Heart left ventricle (tissue), 13 donors: ENCODE data around the gene JADE1.

Experiments used
- POLR2A ChIP-seq, 2 donors: fragments of 450-650 bp; IDR thresholded peaks; one replicate each; pipeline ENCODE4 v1.6.1; 2017; ENCODE audit warnings: antibody characterized with exemption in 2 of 2, mild to moderate bottlenecking in 2 of 2, moderate library complexity in 2 of 2
- TF ChIP-seq, protein P1 (sequence below), 12 donors: fragments of 200-600 bp; sonication (generic) in 4 of 12; IDR thresholded peaks; one replicate each; pipeline versions ENCODE4 v1.5.0 to v1.8.0; 2018 to 2022; ENCODE audit warnings: antibody characterized with exemption in 12 of 12, mild to moderate bottlenecking in 5 of 12
- donor health status: ischemic (EF 13 %, LVEDD 7.1; RV severe dilation, severe dysfunction).
- donor health status: DM: no; HTN: yes; CAD: no.
- donor health status: DM: no; HTN: no; CAD: no.
- donor health status: ischemic (EF 25% LVEDD 6.9; RV normal size, moderate dysfunction).
- donor health status: ischemic (EF 25% LVEDD 5.7; RV mildly dilated, moderate dysfunction).
- donor health status: ischemic (EF 35%, LVEDD 5.7; RV mildly dilated, moderate dysfunction).
- donor health status: nonischemic (EF 11% LVEDD 7.7; RV severe dilation, severe dysfunction).
- donor health status: DM: yes; HTN: yes; CAD: no.
- donor health status: PGD.
- donor health status: ischemic (EF 29% LVEDD 5.4; RV normal size, mild dysfunction).
- donor health status: nonischemic (EF 23%, LVEDD 6.1; RV moderate dilation, normal function).

DNA sequence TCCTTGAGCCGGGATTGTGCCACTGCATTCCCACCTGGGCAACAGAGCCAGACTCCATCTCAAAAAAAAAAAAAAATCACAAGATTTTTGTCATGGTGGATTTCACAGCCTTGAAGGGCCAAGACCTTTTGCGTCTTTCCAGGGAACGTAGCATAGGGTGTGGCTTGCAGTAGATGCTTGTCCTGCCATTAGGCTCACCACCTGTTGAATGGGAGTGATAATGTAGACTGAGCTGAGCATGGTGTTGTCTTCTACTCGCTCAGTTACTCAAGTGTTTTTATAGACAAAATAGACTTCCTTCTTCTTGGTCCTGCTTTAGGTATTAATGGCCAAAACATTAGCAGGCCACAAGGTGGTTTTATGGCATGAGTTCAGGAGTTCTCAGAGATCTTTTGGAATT, 40.8 kb downstream of the JADE1 start:
- TF ChIP-seq, protein P1, sequence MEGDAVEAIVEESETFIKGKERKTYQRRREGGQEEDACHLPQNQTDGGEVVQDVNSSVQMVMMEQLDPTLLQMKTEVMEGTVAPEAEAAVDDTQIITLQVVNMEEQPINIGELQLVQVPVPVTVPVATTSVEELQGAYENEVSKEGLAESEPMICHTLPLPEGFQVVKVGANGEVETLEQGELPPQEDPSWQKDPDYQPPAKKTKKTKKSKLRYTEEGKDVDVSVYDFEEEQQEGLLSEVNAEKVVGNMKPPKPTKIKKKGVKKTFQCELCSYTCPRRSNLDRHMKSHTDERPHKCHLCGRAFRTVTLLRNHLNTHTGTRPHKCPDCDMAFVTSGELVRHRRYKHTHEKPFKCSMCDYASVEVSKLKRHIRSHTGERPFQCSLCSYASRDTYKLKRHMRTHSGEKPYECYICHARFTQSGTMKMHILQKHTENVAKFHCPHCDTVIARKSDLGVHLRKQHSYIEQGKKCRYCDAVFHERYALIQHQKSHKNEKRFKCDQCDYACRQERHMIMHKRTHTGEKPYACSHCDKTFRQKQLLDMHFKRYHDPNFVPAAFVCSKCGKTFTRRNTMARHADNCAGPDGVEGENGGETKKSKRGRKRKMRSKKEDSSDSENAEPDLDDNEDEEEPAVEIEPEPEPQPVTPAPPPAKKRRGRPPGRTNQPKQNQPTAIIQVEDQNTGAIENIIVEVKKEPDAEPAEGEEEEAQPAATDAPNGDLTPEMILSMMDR (IDR thresholded peaks at IDR 0.05) = no peak
- no peak for TF ChIP-seq POLR2A (IDR thresholded peaks at IDR 0.05)
